MV-4-11 (cell line): Measurements from ENCODE around the gene PARD3B.

Experiments
- DNase-seq: peaks from one replicate; lab custom pipeline; 2025; lab: John Stamatoyannopoulos, UW

The PARD3B gene

GRCh38 chr2:204655101-204655500 is 109.8 kb downstream of the PARD3B start:
- no peak for DNase-seq

- no peak for DNase-seq
Measured at GRCh38 chr2:204655626-204656025, 110.4 kb downstream of the PARD3B start.

GRCh38 chr2:204657024-204657423 is 111.7 kb downstream of the PARD3B start:
- no peak for DNase-seq

GRCh38 chr2:204662956-204663355 is 117.7 kb downstream of the PARD3B start:
- DNase-seq: no peak

GRCh38 chr2:204663816-204664425 is 118.6 kb downstream of the PARD3B start:
- no peak for DNase-seq

GRCh38 chr2:204664708-204665121 is 119.4 kb downstream of the PARD3B start:
- no peak for DNase-seq

GRCh38 chr2:204665207-204665606 is 119.9 kb downstream of the PARD3B start:
- no peak for DNase-seq

- no peak for DNase-seq
Measured at GRCh38 chr2:204665771-204666170, 120.5 kb downstream of the PARD3B start.

GRCh38 chr2:204667990-204668389 is 122.7 kb downstream of the PARD3B start:
- no peak for DNase-seq

- no peak for DNase-seq
Measured at GRCh38 chr2:204669382-204669781, 124.1 kb downstream of the PARD3B start.

- no peak for DNase-seq
Measured at GRCh38 chr2:204670124-204670523, 124.8 kb downstream of the PARD3B start.

GRCh38 chr2:204670756-204671155 is 125.5 kb downstream of the PARD3B start:
- no peak for DNase-seq

- DNase-seq: no peak
Measured at GRCh38 chr2:204672772-204673171, 127.5 kb downstream of the PARD3B start.

- DNase-seq: no peak
Measured at GRCh38 chr2:204673877-204674276, 128.6 kb downstream of the PARD3B start.

- DNase-seq: no peak
Measured at GRCh38 chr2:204678031-204678430, 132.8 kb downstream of the PARD3B start.

GRCh38 chr2:204680576-204680975 is 135.3 kb downstream of the PARD3B start:
- no peak for DNase-seq

GRCh38 chr2:204681412-204681811 is 136.1 kb downstream of the PARD3B start:
- DNase-seq: no peak

- no peak for DNase-seq
Measured at GRCh38 chr2:204683384-204683783, 138.1 kb downstream of the PARD3B start.

GRCh38 chr2:204686406-204686805 is 141.1 kb downstream of the PARD3B start:
- DNase-seq: no peak

- no peak for DNase-seq
Measured at GRCh38 chr2:204687776-204688175, 142.5 kb downstream of the PARD3B start.

GRCh38 chr2:204691911-204692510 is 146.7 kb downstream of the PARD3B start:
- DNase-seq: peak; percentile 89

GRCh38 chr2:204692790-204693189 is 147.5 kb downstream of the PARD3B start:
- peak; percentile 18 for DNase-seq

GRCh38 chr2:204693262-204693661 is 148.0 kb downstream of the PARD3B start:
- no peak for DNase-seq

GRCh38 chr2:204695506-204695905 is 150.2 kb downstream of the PARD3B start:
- DNase-seq: no peak
